Gastroesophageal sphincter (tissue), 4 donors: ENCODE measurements around the gene CDC42BPA. TPM values are rescaled to one million over a fixed set of nuclear protein-coding genes. Genes with fewer than 3 reads are reported as not detected.

Experiments
- ATAC-seq: fragments of 150-250 bp; one replicate; pipeline ENCODE4 v1.9.1; 2016; ENCODE audit warnings: mild to moderate bottlenecking, moderate library complexity
- H3K27ac ChIP-seq, 4 donors: fragments of 200-600 bp; sonication (generic) in 3 of 4; 1 replicate in 3 of 4; 2 replicates in 1 of 4; pipeline ENCODE4 v1.5.1; 2016 to 2019
- H3K27me3 ChIP-seq: fragments of 200-600 bp; sonication (generic); one replicate; pipeline ENCODE4 v1.5.1; 2019
- H3K36me3 ChIP-seq, 2 donors: fragments of 200-600 bp; sonication (generic); one replicate each; pipeline ENCODE4 v1.5.1; 2019; ENCODE audit warnings: control low read depth in 1 of 2
- H3K4me1 ChIP-seq, 3 donors: fragments of 200-600 bp; sonication (generic); 1 replicate in 2 of 3; 2 replicates in 1 of 3; pipeline ENCODE4 v1.5.1; 2016 to 2019; ENCODE audit warnings: control low read depth in 2 of 3
- H3K4me3 ChIP-seq, 2 donors: fragments of 200-600 bp; sonication (generic); one replicate each; pipeline ENCODE4 v1.5.1; 2019; ENCODE audit warnings: mild to moderate bottlenecking in 1 of 2, moderate library complexity in 1 of 2
- H3K9me3 ChIP-seq, 3 donors: fragments of 200-600 bp; sonication (generic); one replicate each; pipeline ENCODE4 v1.5.1; 2017 to 2019; ENCODE audit warnings: control low read depth in 2 of 3
- EP300 ChIP-seq: sonication (generic); formaldehyde crosslinking; IDR thresholded peaks from one replicate; pipeline ENCODE4 v1.6.1; 2017; ENCODE audit warnings: antibody characterized with exemption, mild to moderate bottlenecking
- POLR2A ChIP-seq, 2 donors: fragments of 450-650 bp; IDR thresholded peaks; one replicate each; pipeline ENCODE4 v1.6.1; 2017; ENCODE audit warnings: antibody characterized with exemption in 2 of 2, mild to moderate bottlenecking in 2 of 2, moderate library complexity in 1 of 2
- POLR2AphosphoS5 ChIP-seq: sonication (generic); formaldehyde crosslinking; IDR thresholded peaks from one replicate; pipeline ENCODE4 v1.6.1; 2017; ENCODE audit warnings: antibody characterized with exemption
- WGBS, 2 donors: methylation state at CpG; one replicate each; pipeline ENCODE4 v1.1.5; 2018; ENCODE audit warnings: low coverage in 1 of 2; 5-methylcytosine and 5-hydroxymethylcytosine counted together
- total RNA-seq, 4 donors: library from RNA; depleted of rRNA; stranded (reverse); fragments of >200 nt; gene quantifications; one replicate each; pipeline ENCODE4 v1.1.0, GENCODE V29; 2016
- TF ChIP-seq, protein P1 (sequence below), 4 experiments: fragments of 200-600 bp in 2 of 4; fragments of 450-650 bp in 2 of 4; sonication (generic) in 1 of 4; IDR thresholded peaks; one replicate each; pipeline ENCODE4 v1.5.1; 2017 to 2019; ENCODE audit warnings: antibody characterized with exemption in 4 of 4, mild to moderate bottlenecking in 2 of 4, moderate library complexity in 2 of 4

The CDC42BPA gene
- total RNA-seq, 4 donors from 2014 or later, result 60.7 to 92.1 (median 74.1) TPM

DNA sequence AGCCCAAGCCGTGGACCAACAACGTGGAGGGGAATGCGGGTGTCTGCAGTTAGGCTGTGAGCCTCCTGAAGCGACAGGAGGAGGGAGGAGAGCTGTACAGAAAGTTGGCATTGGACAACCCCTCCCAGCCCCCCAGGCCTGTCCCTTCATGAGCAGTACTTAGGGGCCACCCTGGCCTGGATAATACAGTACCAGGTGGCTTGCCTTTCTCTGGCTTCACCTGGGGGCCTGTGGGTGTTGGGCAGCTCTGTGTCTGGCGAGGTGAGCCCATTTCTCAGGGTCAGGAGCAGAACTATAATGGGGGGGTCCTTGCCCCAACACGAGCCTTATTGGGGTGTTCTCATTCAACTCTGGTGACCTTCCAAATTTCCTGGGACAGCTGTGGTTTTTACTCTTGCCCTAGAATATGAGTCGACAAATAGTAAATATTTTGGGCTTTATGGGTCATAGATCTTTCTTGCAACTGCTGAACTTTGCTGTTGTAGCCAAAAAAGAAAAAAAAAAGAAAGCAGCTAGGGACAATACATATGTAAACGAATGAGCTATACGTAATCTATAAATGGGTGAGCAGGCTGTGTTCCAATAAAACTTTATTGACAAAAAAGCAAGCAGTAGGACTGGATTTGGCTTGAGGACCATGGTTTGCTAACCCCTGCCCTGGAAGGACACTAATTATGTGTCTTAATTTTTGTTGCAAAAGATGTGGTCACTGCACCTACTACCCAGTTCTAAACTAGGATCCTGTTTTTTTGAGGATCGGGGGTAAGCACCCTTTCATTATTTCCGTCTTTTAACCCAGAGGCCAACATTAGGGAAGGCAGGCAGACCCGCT lies 366.8 kb downstream of the CDC42BPA start:
- ATAC-seq, result no peak

DNA sequence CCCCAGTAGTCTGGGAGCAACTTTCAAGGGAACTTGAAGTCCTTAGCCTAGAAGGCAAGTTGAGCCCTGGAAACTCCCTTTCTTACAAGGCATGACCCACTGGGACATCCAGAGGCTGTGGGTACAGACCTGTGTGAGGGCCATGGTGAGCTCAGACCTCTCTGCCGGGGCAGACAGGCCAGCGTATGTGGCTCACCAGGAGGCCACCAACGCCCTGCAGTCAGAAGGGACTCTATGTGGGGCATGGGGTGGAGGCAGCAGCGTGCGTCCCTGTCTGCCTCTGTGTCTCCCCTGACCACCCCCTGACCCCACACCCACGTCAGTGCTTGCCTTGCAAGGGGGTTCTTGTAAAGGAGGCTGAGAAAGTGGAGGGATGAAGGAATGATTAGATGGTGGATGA lies 367.4 kb downstream of the CDC42BPA start:
- 0% methylated on average over 1 of the region's 6 CpGs; no CpG with 5 or more reads in 1 of the 2 donors for WGBS, 2 donors
- Histone ChIP-seq H3K27ac (no peak overlapping the region), H3K4me3 (no peak overlapping the region), H3K4me1 (peaks cover 0 to 70% (median 7%) of the 10 kb centered on the region in 3 donors), H3K27me3 (no peaks in the 10 kb centered on the region), H3K9me3 (peaks cover 0 to 4% (median 0%) of the 10 kb centered on the region in 3 donors), H3K36me3 (peaks cover 0 to 11% of the 10 kb centered on the region in 2 donors)
- TF ChIP-seq POLR2AphosphoS5 (no peak), EP300 (no peak)
- no peak for ATAC-seq

More for the DNA sequence above, 366.8 kb downstream of the CDC42BPA start:
- H3K9me3 ChIP-seq, result peaks cover 0 to 4% (median 0%) of the 10 kb centered on the region in 3 donors
- no peak for TF ChIP-seq POLR2AphosphoS5
- TF ChIP-seq, protein P1, sequence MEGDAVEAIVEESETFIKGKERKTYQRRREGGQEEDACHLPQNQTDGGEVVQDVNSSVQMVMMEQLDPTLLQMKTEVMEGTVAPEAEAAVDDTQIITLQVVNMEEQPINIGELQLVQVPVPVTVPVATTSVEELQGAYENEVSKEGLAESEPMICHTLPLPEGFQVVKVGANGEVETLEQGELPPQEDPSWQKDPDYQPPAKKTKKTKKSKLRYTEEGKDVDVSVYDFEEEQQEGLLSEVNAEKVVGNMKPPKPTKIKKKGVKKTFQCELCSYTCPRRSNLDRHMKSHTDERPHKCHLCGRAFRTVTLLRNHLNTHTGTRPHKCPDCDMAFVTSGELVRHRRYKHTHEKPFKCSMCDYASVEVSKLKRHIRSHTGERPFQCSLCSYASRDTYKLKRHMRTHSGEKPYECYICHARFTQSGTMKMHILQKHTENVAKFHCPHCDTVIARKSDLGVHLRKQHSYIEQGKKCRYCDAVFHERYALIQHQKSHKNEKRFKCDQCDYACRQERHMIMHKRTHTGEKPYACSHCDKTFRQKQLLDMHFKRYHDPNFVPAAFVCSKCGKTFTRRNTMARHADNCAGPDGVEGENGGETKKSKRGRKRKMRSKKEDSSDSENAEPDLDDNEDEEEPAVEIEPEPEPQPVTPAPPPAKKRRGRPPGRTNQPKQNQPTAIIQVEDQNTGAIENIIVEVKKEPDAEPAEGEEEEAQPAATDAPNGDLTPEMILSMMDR (IDR thresholded peaks at IDR 0.05), result no peak
- no peak for TF ChIP-seq POLR2A (IDR thresholded peaks at IDR 0.05)
- no peak for TF ChIP-seq EP300
- peaks cover 0 to 11% of the 10 kb centered on the region in 2 donors for H3K36me3 ChIP-seq
- H3K27ac ChIP-seq, result no peak overlapping the region
- WGBS, 2 donors, result 78 to 85% methylated on average over 4 to 8 of the region's 12 CpGs
- H3K27me3 ChIP-seq, result no peaks in the 10 kb centered on the region
- no peak overlapping the region for H3K4me3 ChIP-seq
- H3K4me1 ChIP-seq, result peaks cover 0 to 64% (median 4%) of the 10 kb centered on the region in 3 donors

DNA sequence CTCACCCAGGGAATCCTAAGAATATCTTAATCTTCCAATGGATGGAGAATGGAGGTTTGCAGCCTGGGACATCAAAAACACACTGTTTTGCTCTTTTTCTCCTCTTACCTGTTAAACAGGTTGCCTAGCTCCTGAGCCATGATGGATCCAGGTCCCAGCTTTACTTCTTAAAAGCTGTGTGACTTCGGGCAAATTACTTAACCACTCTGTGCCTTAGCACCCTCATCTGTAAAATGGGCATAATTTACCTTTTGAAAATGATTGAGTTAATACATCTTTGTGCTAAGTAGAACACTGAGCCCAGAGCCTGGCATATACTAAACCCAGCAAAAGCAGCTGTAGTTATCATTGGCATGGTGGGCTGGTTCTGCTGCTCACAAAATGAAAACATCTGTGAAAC lies 368.0 kb downstream of the CDC42BPA start:
- TF ChIP-seq POLR2A (IDR thresholded peaks at IDR 0.05) (no peak), EP300 (no peak), POLR2AphosphoS5 (no peak)
- TF ChIP-seq, protein P1 (IDR thresholded peaks at IDR 0.05), result no peak
- peaks cover 0 to 11% of the 10 kb centered on the region in 2 donors for H3K36me3 ChIP-seq
- no peak overlapping the region for H3K4me3 ChIP-seq
- H3K9me3 ChIP-seq, result peaks cover 0 to 4% (median 0%) of the 10 kb centered on the region in 3 donors
- H3K27ac ChIP-seq, result no peak overlapping the region
- H3K4me1 ChIP-seq, result peaks cover 0 to 76% (median 12%) of the 10 kb centered on the region in 3 donors
- 67 to 100% methylated on average over 1 of the region's 1 CpG for WGBS, 2 donors
- no peaks in the 10 kb centered on the region for H3K27me3 ChIP-seq
- no peak for ATAC-seq

DNA sequence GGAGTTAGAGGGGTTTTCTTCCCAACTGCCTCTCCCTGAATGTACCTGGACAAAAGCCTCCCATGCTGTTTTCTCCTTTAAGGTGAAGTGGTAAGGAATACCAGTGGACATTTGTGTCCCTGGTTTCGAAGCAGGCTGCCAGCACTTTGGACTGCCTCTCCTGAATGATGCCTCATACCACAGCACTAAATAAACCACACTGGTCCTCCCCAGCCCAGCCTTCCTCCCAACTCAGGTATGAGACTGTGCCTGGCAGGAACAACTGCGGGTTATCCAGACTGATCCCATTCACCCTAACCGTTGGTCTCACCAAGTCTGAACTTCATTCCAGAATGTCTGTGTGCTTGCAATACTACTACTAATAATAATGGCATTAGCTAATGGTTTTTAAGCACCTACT lies 368.9 kb downstream of the CDC42BPA start:
- Histone ChIP-seq H3K4me3 (no peak overlapping the region), H3K27me3 (no peaks in the 10 kb centered on the region), H3K36me3 (peaks cover 0 to 11% of the 10 kb centered on the region in 2 donors), H3K27ac (no peak overlapping the region), H3K4me1 (peaks cover 0 to 77% (median 19%) of the 10 kb centered on the region in 3 donors), H3K9me3 (peaks cover 0 to 4% (median 0%) of the 10 kb centered on the region in 3 donors)
- no peak for TF ChIP-seq POLR2A (IDR thresholded peaks at IDR 0.05)
- TF ChIP-seq, protein P1 (IDR thresholded peaks at IDR 0.05), result no peak
- no peak for TF ChIP-seq POLR2AphosphoS5
- no peak for ATAC-seq
- WGBS, 2 donors, result 100% methylated on average over 2 of the region's 3 CpGs

DNA sequence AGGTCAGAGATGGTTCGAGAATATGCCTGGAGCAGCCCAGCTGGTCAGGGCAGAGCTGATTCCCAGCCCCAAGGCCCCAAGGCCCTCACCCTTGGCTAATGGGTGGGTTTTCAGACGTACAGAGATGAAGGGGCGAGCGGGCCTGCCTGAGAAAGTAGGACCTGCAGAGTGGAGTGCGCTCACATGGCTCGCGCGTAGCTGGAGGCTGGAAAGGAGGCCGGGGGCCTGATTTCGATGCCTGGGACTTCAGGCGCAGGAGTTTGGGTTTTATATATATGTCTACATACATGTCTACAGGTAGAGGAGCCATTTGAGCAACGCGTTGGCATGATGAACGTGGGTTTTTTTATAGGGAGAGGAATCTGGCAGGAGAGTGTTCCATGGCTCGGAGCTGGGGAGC lies 369.3 kb downstream of the CDC42BPA start:
- peaks cover 0 to 11% of the 10 kb centered on the region in 2 donors for H3K36me3 ChIP-seq
- ATAC-seq, result no peak
- peaks cover 0 to 4% (median 0%) of the 10 kb centered on the region in 3 donors for H3K9me3 ChIP-seq
- H3K27ac ChIP-seq, result no peak overlapping the region
- H3K27me3 ChIP-seq, result no peaks in the 10 kb centered on the region
- 60 to 95% methylated on average over 1 to 11 of the region's 15 CpGs for WGBS, 2 donors
- H3K4me1 ChIP-seq, result peaks cover 0 to 77% (median 19%) of the 10 kb centered on the region in 3 donors
- no peak overlapping the region for H3K4me3 ChIP-seq
- no peak for TF ChIP-seq POLR2A (IDR thresholded peaks at IDR 0.05)
- TF ChIP-seq POLR2AphosphoS5, result no peak
- TF ChIP-seq EP300, result no peak
- TF ChIP-seq, protein P1 (IDR thresholded peaks at IDR 0.05), result no peak
